Stimulated activated CD8-positive, alpha-beta memory T cell treated with anti-CD3 and anti-CD28 coated beads, Interleukin-12 subunit alpha, Interleukin-12 subunit beta, amount 100 ng/mL, for 1 hour (primary cell): ENCODE results near the gene KIAA0232.
"Not testable (repeated sequence)": the region's sequence is repeated elsewhere in the genome, so short reads cannot be mapped to it uniquely, and the experiment has no call there.

Experiments used
- DNase-seq: peaks from one replicate; pipeline ENCODE4 v3.0.0-alpha.2; 2020; ENCODE audit warnings: low read depth

Gene KIAA0232

DNA sequence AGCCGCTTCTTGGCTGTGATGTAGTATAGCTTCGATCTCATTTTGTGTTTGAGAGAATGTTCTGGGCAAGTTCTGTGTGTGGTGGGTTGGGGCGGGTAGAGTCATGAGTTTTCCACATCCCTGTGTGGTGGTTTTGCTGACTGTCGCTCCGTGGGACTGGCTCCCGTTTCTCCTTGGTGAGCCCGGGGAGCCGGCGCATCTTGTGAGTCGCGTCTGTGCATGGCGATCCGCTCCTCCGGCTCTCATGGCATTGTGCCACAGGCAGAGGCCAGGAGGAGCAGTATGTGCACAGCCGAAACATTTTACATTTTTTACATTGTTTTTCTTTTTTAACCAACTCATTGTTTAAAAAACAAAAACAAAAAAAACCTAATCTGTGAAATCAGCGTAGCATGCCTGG lies 99.4 kb downstream of the KIAA0232 start:
- DNase-seq, result no peak

DNA sequence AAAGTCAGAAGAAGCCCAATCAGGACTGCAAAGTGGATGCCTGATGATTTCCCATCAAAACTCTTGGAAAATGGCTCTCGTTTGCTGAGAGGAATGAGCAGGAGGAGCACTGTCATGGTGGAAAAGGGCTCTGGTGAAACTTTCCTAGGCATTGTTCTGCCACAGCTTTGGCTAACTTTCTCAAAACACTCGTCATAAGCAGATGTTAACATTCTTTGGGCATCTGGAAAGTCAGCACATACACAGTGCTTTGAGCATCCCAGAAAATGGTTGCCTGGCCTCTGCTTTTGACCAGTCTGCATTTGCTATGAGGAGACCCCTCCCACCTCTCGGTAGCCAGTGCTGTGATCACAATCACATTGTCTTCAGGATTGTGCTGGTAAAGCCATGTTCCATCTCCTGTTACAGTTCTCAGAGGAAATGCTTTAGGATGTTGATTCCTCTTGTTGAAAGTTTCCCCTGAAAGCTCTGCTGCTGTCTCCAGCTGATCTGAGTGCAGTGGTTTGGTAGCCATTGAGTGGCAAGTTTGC lies 101.9 kb downstream of the KIAA0232 start:
- DNase-seq, result no peak

DNA sequence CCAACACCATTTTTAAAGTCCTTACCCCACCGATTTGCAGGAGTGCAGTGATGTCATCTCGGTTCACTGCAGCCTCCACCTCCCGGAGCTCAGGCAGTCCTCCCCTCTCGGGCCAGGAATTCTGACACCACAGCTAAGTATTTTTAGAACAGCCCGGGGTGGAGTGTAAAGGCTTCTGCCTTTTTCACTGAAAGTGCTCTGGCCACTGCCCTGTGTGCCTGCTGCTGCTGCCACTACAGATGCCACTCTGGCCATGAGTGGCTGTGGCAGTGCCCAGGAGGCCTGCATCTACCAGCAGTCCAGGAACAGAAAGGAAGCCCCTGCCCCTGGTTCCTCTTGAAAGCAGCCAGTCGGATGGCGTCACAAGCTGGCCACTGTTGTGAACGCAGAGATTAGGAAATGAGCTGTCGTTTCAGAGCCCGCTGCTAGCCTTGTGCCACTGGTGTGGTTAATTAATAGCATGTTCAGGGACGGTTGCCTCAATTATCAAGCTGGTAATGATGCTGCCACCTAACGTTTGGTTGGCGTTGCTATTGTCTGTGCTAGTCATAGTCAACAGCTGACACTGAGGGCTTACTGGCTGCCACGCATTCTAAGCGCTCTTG lies 103.5 kb downstream of the KIAA0232 start:
- no peak for DNase-seq

DNA sequence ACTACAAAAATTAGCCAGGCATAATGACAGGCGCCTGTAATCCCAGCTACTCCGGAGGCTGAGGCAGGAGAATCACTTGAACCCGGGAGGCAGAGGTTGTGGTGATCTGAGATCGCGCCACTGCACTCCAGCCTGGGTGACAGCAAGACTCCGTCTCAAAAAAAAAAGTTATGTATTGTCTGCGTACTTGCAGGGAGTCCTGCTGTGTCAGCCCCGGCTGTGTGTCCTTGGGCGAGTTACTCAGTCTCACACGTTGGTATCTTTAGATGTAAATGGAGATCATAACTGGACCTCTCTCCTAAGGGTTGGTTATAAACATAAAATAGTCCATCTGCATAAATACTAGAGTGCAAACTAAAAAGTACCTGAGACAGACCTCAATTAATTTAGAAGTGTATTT lies 104.4 kb downstream of the KIAA0232 start:
- no peak for DNase-seq

DNA sequence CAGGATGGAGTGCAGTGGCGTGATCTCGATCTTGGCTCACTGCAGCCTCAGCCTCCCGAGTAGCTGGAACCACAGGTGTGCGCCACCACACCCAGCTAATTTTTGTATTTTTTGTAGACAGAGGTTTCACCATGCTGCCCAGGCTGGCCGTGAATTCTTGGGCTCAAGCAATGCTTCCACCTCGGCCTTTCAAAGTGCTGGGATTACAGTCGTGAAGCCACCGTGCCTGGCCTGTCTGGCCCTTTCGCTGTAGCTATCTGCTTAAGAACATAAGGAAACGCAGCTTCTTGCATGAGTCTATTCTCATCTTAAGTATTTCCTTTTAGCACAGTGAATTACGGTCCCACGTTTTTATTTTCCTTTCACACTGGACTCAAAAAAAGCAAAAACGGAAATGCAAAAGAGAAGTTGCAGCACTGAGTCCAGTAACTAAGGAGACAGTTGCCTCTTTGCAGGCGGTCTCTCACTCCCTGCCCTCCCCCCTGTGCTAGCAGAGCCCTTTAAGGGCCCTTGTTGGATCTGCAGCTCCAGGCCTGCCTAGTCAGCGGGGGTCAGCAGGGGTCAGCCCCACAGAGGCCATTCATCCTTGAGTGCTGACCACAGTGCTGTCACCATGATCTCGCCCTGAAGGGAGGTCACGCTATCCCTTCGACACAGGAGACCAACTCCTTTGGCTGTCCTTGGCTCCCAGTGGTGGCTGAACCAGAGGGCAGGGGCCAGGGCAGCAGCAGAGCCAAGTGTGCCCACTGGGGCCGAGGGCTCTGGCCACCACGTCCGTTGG lies 105.3 kb downstream of the KIAA0232 start:
- no peak for DNase-seq

DNA sequence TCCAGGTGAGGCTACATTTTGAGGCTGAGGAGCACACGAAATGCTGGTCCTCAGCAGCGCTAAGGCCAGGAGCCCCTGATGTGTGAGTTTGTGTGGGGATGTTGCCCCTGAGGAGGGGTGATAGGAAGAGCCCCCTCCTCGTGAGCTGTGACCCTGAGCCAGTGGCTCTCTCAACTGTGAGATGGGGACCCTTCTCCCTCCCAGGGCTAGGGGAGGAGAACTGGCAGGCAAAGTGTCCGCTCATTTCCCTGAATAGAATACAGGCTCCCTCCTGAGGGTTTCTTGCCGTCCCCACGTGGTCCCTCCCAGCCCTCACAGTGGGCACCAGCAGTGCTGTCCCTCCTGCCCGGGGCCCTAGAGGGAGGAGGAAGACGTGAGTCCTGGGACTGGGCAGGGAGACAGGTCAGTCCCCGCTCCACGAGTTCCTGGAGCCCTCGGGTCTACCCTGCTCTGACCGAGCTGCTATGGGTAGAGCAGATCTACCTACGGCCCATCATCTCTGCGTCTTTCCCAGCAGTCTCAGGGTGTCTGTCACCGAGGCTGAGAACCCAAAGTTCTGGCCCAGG lies 106.1 kb downstream of the KIAA0232 start:
- DNase-seq, result no peak

DNA sequence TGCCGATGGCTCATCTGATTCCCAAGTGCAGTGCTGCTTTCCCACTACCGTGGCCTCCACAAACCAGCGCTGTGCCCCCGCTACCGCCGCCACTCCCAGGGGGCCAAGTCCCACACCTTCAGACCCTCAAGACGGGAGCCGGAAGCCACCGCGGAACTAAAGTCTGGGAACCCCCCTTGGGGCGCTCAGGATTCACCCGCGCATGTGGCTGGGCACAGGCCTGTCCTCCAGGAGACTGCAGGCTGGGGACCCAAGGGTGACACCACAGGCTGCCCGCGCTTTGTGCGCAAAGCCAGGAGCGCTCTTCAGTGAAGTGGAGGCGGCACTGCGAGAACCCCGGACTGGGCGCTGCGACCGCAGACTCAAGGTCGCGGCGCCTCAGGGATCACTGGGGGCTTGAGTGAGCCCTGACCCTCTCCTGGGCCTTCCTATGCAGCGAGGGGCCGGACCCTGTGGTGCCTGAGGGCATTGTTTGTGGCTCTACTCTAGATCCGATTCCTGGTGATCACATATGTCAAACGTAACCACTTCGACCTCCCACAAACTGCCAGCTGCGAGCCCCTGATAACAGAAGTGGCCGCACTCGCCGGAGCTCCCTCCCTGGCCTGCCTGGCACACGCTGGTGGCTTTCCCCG lies 106.7 kb downstream of the KIAA0232 start:
- no peak for DNase-seq

DNA sequence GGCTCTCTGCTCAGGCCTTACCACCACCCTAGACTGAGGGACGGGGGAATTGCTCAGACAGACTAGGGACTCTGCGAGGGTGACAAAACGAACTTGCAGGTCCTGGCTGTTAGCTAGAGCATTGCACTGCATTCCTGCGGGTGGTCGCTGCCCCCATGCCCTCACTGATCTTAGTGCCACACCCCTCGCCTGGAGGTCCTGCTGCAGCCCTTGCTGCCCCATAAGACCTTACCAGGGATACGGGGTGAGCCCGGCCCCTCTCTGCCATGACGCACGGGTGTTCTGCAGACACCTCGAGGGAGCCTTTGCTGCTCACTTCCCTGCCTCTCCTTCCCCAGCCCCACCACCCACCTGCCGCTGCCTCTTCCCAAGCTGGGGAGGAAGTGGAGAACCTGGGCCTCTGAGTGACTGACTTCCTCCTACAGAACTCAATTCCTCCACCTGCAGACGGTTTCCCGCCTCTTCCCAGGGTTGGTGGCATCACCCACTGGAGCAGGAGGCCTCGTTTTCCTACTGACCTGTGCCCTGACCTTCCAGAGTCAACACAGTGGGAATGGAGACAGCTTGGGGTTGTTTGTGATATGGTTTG lies 107.3 kb downstream of the KIAA0232 start:
- DNase-seq, result no peak

DNA sequence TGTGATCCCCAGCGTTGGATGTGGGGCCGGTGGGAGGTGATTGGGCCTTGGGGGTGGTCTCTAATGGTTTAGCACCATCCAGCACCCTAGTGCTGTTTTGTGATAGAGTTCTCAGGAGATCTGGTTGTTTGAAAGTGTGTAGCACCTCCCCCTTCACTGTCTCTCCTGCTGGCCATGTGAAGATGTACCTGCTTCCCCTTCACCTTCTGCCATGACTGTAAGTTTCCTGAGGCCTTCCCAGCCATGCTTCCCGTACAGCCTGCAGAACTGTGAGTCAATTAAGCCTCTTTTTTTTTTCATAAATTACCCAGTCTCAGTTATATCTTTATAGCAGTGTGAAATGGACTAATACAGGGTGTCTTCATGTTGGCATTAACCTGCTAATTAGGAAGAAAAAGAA lies 107.8 kb downstream of the KIAA0232 start:
- DNase-seq, result no peak

DNA sequence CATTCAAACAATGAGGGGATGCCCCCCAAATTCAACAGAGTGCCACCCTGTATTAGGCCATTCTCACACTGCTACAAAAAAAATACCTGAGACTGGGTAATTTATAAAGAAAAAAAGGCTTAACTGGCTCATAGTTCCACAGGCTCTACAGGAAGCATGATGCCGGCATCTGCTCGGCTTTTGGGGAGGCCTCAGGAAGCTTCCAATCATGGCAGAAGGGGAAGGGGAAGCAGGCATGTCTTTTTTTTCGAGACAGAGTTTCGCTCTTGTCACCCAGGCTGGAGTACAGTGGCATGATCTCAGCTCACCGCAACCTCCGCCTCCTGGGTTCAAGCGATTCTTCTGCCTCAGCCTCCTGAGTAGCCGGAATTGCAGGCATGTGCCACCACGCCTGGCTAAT lies 108.4 kb downstream of the KIAA0232 start:
- not testable (repeated sequence) for DNase-seq

DNA sequence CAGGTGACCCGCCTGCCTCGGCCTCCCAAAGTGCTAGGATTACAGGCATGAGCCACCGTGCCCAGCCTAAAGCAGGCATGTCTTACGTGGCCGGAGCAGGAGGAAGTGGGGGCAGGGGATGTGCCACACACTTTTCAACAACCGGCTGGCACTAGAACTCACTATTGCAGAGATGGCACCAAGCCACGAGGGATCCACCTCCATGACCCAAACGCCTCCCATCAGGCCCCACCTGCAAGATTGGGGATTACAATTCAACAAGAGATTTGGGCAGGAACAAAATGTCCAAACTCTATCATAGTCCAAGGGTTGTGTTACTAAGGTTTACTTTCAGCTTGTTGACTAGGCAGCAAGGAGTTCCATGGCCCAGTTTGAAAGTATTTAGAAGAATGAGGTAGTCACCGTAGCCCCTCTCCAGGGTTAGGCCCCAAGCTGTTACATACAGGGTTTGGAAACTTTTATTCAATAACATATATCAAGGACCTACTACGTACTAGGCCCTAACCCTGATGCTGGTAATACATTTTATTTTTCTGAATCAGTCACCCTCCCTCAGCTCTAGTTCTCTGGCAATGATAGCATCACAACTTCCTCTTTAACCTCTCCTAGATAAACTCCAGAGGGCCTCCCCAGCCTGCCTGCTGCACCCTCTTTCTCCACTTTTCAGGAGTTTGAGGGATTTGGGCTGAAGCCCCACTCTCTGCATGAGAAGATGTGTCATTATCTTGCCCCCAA lies 109.1 kb downstream of the KIAA0232 start:
- no peak for DNase-seq

DNA sequence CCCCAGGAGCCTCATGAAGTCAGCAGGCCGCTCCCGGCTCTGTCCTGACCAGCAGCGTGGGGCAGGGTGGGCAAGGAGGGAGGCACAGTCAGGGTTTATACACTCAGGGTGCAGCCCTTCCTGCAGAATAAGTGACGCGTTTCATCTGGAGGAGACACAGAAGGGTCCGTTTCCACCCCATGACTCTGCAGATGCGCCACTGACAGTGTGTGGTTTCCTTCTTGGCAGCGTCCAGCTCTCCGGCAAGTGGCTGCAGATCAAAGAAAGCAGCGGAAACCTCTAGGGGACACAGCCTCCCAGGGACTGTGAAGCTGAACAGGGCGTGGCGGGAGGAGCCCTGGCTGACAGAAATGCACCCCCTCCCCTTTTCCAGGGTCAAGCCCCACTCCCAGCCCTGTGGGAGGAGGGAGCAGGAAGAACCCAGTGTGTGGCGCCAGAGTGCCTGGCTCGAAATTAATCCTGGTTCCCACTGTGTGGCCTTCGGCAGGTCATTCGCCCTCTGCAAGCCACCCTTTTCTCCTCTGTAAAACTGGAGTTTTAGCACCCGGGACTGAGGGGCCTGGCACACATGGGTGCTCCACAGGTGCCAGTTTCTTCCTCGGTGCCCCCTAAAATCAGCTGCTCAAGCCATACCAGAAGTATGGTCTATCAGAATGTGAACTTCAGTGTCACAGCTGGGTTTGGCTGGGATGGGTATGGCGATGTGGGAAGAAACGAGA lies 109.8 kb downstream of the KIAA0232 start:
- no peak for DNase-seq

DNA sequence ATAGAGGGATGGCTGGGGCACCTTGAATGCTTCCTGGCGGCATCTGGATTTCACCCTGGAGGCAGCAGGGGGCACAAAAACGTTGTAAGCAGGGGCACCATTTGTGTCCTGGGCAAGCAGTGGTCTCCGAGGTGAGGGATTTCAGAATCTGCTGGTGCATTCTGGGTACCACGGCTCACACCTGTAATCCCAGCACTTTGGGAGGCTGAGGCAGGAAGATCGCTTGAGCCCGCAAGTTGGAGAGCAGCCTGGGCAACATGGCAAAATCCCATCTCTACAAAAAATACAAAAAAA lies 110.3 kb downstream of the KIAA0232 start:
- DNase-seq, result no peak

DNA sequence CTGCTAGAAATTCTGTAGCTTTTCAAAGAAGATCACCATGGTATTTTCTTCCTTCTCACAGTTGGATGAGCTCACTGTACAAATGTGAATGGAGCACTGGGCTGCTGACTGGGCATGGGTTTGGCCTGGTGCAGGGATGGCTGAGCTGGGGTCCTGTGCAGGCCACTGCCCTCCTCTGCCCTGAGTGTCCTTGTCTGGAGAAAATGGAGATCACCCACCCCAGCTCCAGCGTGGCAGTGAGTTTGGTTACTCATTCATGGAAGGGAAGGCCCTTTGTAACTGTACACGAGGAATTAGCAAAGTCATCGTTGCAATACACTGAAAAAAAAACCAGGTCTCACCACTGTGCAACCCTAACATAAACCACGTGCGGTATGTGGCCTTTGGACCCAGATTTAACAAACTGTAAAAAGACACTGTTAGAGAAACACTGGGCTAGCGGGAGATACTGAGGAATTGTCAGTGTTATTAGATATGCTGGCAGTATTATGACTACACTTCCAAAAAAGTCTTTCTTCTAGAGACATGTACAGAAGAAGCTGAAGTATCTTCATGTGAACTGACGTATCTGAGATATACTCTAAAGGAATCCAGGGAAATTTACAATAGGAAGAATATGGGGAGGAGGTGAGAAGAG lies 111.0 kb downstream of the KIAA0232 start:
- DNase-seq, result no peak

DNA sequence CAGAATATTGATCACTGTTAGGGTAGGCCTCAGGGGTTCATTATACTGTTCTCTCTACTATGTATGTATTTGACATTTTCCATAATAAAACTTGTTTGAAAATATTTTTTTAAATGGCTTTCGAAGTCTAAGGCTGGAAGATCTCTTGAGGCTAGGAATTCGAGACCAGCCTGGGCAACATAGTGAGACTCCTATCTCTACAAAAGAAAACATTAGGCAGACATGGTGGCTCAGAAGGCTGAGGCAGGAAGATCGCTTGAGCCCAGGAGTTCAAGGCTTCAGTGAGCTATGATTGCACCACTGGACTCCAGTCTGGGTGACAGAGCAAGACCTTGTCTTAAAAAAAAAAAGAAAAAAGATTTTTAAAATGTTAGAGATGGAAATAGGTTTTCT lies 111.6 kb downstream of the KIAA0232 start:
- no peak for DNase-seq

DNA sequence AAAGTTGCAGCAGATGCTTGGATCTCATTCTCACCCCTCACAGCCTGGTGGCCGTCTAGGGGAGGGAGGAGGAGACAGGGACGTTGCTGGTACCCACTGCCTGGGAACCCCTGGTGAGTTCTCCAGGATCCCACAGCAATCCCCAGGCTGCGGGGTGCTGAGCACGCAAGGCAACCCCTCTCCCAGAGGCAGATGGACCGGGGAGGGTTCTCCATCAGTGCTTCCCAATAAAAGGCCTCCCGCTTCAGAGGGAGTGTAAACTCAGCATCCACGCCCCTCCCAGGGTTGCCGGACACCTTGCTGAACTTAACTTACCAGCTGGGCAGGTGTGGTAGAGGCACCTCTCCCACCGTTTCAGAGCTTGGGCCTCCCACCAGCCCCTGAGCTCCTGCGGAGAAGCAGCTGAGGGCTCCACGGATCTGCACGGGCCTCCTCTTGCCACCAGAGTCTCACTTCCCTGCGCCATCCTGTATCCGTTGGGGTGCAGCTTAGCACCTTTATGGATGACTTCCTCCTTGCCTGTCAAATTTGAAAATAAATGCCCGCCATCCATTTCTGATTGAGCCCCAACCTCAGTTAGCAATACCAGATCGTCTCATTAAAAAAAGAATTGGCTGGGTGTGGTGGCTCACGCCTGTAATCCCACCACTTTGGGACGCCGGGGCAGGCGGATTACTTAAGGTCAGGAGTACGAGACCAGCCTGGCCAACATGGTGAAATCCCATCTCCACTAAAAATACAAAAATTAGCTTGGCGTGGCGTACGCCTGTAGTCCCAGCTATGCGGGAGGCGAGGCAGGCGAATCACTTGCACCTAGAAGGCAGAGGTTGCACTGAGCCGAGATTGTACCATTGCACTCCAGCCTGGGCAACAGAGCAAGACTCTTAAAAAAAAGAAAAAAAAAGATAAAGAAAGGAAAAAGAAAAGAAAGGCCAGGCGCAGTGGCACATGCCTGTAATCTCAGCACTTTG lies 112.3 kb downstream of the KIAA0232 start:
- DNase-seq, result no peak

DNA sequence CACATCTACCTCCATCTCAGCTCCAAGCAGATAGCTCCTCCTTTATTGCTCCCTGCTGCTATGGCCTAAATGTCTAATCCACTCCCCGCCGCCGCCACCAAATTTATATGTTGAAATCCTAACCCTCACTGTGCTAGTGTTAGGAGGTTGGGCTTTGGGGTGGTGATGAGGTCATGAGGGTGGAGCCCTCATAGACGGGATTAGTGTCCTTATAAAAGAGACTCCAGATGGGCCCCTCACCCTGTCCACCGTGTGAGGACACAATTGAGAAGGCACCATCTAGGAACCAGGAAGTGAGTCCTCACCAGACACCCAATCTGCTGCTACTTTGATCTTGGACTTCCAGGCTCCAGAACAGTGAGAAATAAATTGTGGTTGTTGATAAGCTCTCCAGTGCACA lies 113.5 kb downstream of the KIAA0232 start:
- DNase-seq, result no peak

DNA sequence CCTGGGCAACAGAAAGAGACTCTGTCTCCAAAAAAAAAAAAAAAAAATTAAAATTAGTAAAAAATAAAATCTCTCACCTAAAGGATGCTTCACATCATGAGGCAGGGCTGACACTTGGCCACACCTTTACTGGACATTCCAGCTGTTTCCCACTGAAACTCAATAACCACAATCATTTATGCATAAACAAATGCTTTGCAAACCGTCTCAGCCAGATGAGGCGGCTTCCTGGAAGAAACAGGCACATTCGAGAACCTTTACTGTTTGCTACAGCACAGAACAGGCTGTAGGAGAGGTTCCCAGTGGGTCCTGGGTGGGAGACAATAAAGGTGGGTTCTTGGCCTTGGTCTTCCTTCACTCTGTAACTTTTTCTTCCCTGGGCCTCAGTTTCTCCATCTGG lies 116.2 kb downstream of the KIAA0232 start:
- no peak for DNase-seq

DNA sequence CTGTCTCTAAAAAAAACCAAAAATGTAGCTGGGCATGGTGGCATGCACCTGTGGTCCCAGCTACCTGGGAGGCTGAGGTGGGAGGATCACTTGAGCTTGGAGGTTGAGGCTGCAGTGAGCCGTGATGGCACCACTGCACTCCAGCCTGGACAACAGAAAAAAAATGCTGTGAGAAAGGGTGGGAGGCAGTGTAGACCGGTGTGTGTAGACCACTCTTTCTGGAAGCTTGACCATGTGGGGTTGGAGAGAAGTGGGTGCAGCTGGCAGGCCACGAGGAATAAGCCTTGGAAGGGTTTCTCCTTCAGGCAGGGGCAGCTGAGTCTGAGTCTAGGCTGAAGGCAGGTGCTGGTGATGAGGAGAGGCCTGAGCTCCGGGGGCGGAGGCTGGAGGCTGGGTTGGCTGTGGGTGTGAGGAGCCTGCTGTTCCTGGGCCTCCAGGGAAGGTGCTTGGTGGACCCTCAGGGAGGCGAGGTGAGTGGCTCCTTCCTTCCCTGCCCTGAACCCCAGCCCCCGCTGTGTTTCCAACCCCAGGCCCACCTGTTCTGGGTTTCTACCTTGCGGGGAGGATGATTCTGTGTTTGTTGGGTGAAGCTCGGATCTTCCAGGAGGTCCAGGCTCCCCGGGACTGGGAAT lies 117.8 kb downstream of the KIAA0232 start:
- no peak for DNase-seq
